Adrenal gland (tissue), 5 donors: ENCODE data around the gene GPC5.

Source experiments
- POLR2A ChIP-seq, 2 donors: fragments of 450-650 bp; IDR thresholded peaks; one replicate each; pipeline ENCODE4 v1.6.1; 2017; ENCODE audit warnings: antibody characterized with exemption in 2 of 2, mild to moderate bottlenecking in 2 of 2, moderate library complexity in 1 of 2
- TF ChIP-seq, protein P1 (sequence below), 6 experiments: fragments of 450-650 bp in 4 of 6; fragments of 200-600 bp in 2 of 6; sonication (generic) in 1 of 6; IDR thresholded peaks; 1 replicate in 5 of 6; 2 replicates in 1 of 6; pipeline versions ENCODE4 v1.5.1 to v1.8.0; 2016 to 2021; ENCODE audit warnings: antibody characterized with exemption in 6 of 6, mild to moderate bottlenecking in 2 of 6, moderate library complexity in 1 of 6
- donor health status: DM: no; HTN: no; CAD: no.

DNA sequence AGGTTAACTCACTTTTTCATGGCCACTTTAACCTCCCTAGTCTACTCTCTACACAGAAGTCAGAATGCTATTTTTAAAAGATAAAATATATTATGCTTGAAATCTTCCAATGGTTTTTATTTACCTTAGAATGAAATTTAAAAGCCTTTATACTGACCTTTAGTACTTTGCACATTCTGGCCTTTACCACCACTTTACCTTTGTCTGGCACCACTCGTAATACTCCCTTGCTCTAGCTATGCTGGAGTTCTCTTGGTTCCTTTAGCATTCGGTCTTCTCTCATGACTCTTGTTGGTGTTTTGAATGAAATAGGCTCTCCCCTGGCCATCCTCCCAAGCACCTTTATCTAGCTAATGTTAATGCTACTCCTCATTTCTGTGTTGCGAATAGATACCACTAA lies 310.8 kb downstream of the GPC5 start:
- TF ChIP-seq, protein P1, sequence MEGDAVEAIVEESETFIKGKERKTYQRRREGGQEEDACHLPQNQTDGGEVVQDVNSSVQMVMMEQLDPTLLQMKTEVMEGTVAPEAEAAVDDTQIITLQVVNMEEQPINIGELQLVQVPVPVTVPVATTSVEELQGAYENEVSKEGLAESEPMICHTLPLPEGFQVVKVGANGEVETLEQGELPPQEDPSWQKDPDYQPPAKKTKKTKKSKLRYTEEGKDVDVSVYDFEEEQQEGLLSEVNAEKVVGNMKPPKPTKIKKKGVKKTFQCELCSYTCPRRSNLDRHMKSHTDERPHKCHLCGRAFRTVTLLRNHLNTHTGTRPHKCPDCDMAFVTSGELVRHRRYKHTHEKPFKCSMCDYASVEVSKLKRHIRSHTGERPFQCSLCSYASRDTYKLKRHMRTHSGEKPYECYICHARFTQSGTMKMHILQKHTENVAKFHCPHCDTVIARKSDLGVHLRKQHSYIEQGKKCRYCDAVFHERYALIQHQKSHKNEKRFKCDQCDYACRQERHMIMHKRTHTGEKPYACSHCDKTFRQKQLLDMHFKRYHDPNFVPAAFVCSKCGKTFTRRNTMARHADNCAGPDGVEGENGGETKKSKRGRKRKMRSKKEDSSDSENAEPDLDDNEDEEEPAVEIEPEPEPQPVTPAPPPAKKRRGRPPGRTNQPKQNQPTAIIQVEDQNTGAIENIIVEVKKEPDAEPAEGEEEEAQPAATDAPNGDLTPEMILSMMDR (IDR thresholded peaks at IDR 0.05), result no peak
- no peak for TF ChIP-seq POLR2A (IDR thresholded peaks at IDR 0.05)
